MCF 10A (cell line): ENCODE data around the gene SLC1A7. TPM values are rescaled to one million over a fixed set of nuclear protein-coding genes. Genes with fewer than 3 reads are reported as not detected.

Experiments used
- BruUV-seq: library from RNA; stranded (reverse); fragments of 400-500 nt; replicated peaks from 2 replicates; lab custom pipeline; 2021; lab: Mats Ljungman, UMichigan
- CTCF ChIA-PET: fragments of 300-600 bp; sonication (Branson Sonifier 250); formaldehyde crosslinking; extraction: SDS; loops from one replicate; lab custom pipeline; 2021; ENCODE audit warnings: antibody characterized with exemption, inconsistent platforms; lab: Yijun Ruan, JAX
- POLR2A ChIA-PET: fragments of 300-600, 350-650 bp; sonication (Branson Sonifier 250); formaldehyde crosslinking; extraction: SDS; loops from one replicate; lab custom pipeline; 2020; ENCODE audit warnings: antibody characterized with exemption, inconsistent platforms; lab: Yijun Ruan, JAX
- DNase-seq: peaks from one replicate; pipeline ENCODE4 v3.0.0-alpha.2; 2018; ENCODE audit not compliant: unreplicated experiment
- H3K27ac Mint-ChIP-seq: one replicate; pipeline ENCODE4 v1.8.0; 2022; ENCODE audit warnings: mild to moderate bottlenecking, low read depth, mixed read lengths; ENCODE audit not compliant: unreplicated experiment
- H3K27me3 Mint-ChIP-seq: one replicate; pipeline ENCODE4 v1.8.0; 2022; ENCODE audit warnings: mixed read lengths; ENCODE audit not compliant: insufficient read depth, unreplicated experiment
- H3K36me3 Mint-ChIP-seq: one replicate; pipeline ENCODE4 v1.8.0; 2022; ENCODE audit warnings: mild to moderate bottlenecking, moderate library complexity, mixed read lengths; ENCODE audit not compliant: insufficient read depth, unreplicated experiment
- H3K4me1 Mint-ChIP-seq: one replicate; pipeline ENCODE4 v1.8.0; 2022; ENCODE audit warnings: mixed read lengths; ENCODE audit not compliant: insufficient read depth, unreplicated experiment
- H3K4me3 Mint-ChIP-seq: one replicate; pipeline ENCODE4 v1.8.0; 2022; ENCODE audit warnings: mild to moderate bottlenecking, moderate library complexity, mixed read lengths; ENCODE audit not compliant: unreplicated experiment
- H3K9me3 Mint-ChIP-seq: one replicate; pipeline ENCODE4 v1.8.0; 2022; ENCODE audit warnings: mixed read lengths; ENCODE audit not compliant: unreplicated experiment
- CTCF ChIP-seq: fragments of 200-600 bp; IDR thresholded peaks from one replicate; pipeline ENCODE4 v1.8.0; 2022; ENCODE audit warnings: antibody characterized with exemption, mild to moderate bottlenecking; ENCODE audit not compliant: unreplicated experiment
- intact Hi-C: fragments of 100-400 bp; cut with micrococcal nuclease; formaldehyde crosslinking; loops from 2 replicates; pipeline ENCODE4 v1.14.1; 2022
- total RNA-seq: library from RNA; stranded (reverse); gene quantifications from 2 replicates; pipeline ENCODE4 v1.2.3, GENCODE V29; 2022

The SLC1A7 gene
- total RNA-seq, 1 experiment from 2014 or later = not detected

- Mint-ChIP-seq H3K27ac (no peak overlapping the region), H3K36me3 (no peaks in the 10 kb centered on the region), H3K27me3 (no peaks in the 10 kb centered on the region), H3K9me3 (no peaks in the 10 kb centered on the region), H3K4me3 (no peak overlapping the region), H3K4me1 (peaks cover 8% of the 10 kb centered on the region)
- DNase-seq = no peak
- TF ChIP-seq CTCF = no peak
- intact Hi-C loops = no loop called here
- CTCF ChIA-PET = interaction anchor here (0.6 to 0.7 kb wide), 2 partner anchors 15 to 106 kb away, joined by 3 read pairs; no protein-coding TSS in a partner anchor
- POLR2A ChIA-PET = no interaction called here
- no TSS peak for BruUV-seq
Measured at GRCh38 chr1:53080769-53081168, 61.7 kb downstream of the SLC1A7 start.

- DNase-seq = no peak
- ChIA-PET POLR2A (interaction anchor here (0.5 kb wide), 1 partner anchor 1874 kb away, joined by 3 read pairs; no protein-coding TSS in a partner anchor), CTCF (interaction anchor here (0.7 kb wide), 1 partner anchor 14 kb away, joined by 3 read pairs; no protein-coding TSS in a partner anchor)
- no peaks in the 10 kb centered on the region for H3K9me3 Mint-ChIP-seq
- intact Hi-C loops = no loop called here
- H3K36me3 Mint-ChIP-seq = no peaks in the 10 kb centered on the region
- H3K27ac Mint-ChIP-seq = no peak overlapping the region
- H3K4me3 Mint-ChIP-seq = no peak overlapping the region
- no TSS peak for BruUV-seq
- no peak for TF ChIP-seq CTCF
- H3K27me3 Mint-ChIP-seq = no peaks in the 10 kb centered on the region
- H3K4me1 Mint-ChIP-seq = peaks cover 8% of the 10 kb centered on the region
Measured at GRCh38 chr1:53080041-53080440, 62.4 kb downstream of the SLC1A7 start.

- ChIA-PET POLR2A (no interaction called here), CTCF (no interaction called here)
- H3K9me3 Mint-ChIP-seq = no peaks in the 10 kb centered on the region
Measured at GRCh38 chr1:53079251-53079650, 63.2 kb downstream of the SLC1A7 start.

More at GRCh38 chr1:53079251-53079650, 63.2 kb downstream of the SLC1A7 start:
- no peaks in the 10 kb centered on the region for H3K27me3 Mint-ChIP-seq
- intact Hi-C loops = no loop called here
- no peaks in the 10 kb centered on the region for H3K36me3 Mint-ChIP-seq
- H3K4me3 Mint-ChIP-seq = no peak overlapping the region
- H3K27ac Mint-ChIP-seq = no peak overlapping the region
- BruUV-seq = no TSS peak
- no peak for DNase-seq
- H3K4me1 Mint-ChIP-seq = peaks cover under 1% of the 10 kb centered on the region
- no peak for TF ChIP-seq CTCF
